Thyroid gland (tissue), 4 donors: ENCODE measurements around the gene RPS6KA4. TPM values are rescaled to one million over a fixed set of nuclear protein-coding genes. Genes with fewer than 3 reads are reported as not detected.

Experiments used
- DNase-seq, 2 donors: peaks; one replicate each; pipeline ENCODE4 v3.0.0-alpha.2; 2019
- H3K27ac ChIP-seq, 3 donors: fragments of 200-600 bp; sonication (generic); 1 replicate in 2 of 3; 2 replicates in 1 of 3; pipeline ENCODE4 v1.5.1; 2016 to 2019; ENCODE audit warnings: mild to moderate bottlenecking in 1 of 3, moderate library complexity in 1 of 3
- H3K27me3 ChIP-seq: fragments of 200-600 bp; sonication (generic); one replicate; pipeline ENCODE4 v1.5.1; 2019
- H3K36me3 ChIP-seq, 2 donors: fragments of 200-600 bp; sonication (generic); one replicate each; pipeline ENCODE4 v1.5.1; 2016 to 2019
- H3K4me1 ChIP-seq, 2 donors: fragments of 200-600 bp; sonication (generic); one replicate each; pipeline ENCODE4 v1.5.1; 2017 to 2019
- H3K4me3 ChIP-seq, 3 donors: fragments of 200-600 bp; sonication (generic); replicated peaks in 1 of 3; 1 replicate in 2 of 3; 2 replicates in 1 of 3; pipeline ENCODE4 v1.5.1; 2016; ENCODE audit warnings: mild to moderate bottlenecking in 1 of 3
- H3K9me3 ChIP-seq: fragments of 200-600 bp; sonication (generic); one replicate; pipeline ENCODE4 v1.5.1; 2017
- POLR2A ChIP-seq, 2 donors: fragments of 450-650 bp; IDR thresholded peaks; one replicate each; pipeline ENCODE4 v1.6.1; 2017; ENCODE audit warnings: antibody characterized with exemption in 2 of 2, mild to moderate bottlenecking in 2 of 2, moderate library complexity in 1 of 2
- WGBS, 2 donors: methylation state at CpG; one replicate each; pipeline ENCODE4 v1.1.5; 2017; 5-methylcytosine and 5-hydroxymethylcytosine counted together
- intact Hi-C: fragments of 100-400 bp; cut with DNase I; formaldehyde crosslinking; loops from one replicate; pipeline ENCODE4 v1.15.1; 2023
- total RNA-seq, 4 donors: library from RNA; depleted of rRNA; stranded (reverse); fragments of >200 nt; gene quantifications; one replicate each; pipeline ENCODE4 v1.2.3, GENCODE V29; 2016
- TF ChIP-seq, protein P1 (sequence below), 6 experiments: fragments of 200-600 bp in 3 of 6; fragments of 450-650 bp in 3 of 6; sonication (generic) in 3 of 6; IDR thresholded peaks; one replicate each; pipeline ENCODE4 v1.5.1; 2016 to 2019; ENCODE audit warnings: antibody characterized with exemption in 6 of 6, mild to moderate bottlenecking in 2 of 6, inconsistent platforms in 1 of 6, moderate library complexity in 1 of 6

RPS6KA4 gene
- total RNA-seq, 4 donors from 2014 or later: 19.2 to 44.9 (median 21.8) TPM

DNA sequence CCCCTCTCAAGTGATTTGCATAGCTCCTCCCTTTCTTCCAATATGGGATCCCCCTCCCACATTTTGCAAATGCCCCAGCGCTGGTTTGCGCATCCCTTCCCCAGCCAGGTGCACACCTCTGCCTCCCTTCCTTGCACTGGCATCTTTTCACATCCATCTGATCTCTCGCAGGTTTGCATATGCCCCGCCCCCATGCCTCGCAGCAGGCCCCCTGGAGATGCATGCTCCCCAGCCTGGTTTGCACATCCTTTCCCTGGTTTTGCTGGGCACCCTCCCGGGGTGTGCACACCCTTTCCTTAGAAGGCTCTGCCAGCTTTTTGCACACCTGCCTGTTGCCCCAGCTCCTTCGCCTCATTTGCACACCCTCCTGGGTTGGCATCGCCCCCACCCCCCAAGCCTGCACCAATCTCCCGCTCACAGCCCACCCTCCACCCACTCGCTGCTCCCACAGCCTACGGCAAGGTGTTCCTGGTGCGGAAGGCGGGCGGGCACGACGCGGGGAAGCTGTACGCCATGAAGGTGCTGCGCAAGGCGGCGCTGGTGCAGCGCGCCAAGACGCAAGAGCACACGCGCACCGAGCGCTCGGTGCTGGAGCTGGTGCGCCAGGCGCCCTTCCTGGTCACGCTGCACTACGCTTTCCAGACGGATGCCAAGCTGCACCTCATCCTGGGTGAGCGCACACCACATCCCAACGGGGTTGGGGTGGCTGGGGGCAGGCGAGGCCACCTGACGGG, 917 bp downstream of the RPS6KA4 start:
- DNase-seq: peak; percentile 23 to 46
- Histone ChIP-seq H3K36me3 (peaks cover 15 to 30% of the 10 kb centered on the region in 2 donors), H3K4me3 (peak overlapping the region in 1 of 3 donors; percentile 87), H3K27me3 (no peaks in the 10 kb centered on the region), H3K4me1 (peaks cover 23 to 28% of the 10 kb centered on the region in 2 donors), H3K27ac (no peak overlapping the region), H3K9me3 (no peaks in the 10 kb centered on the region)
- intact Hi-C loops: no loop called here
- 29 to 39% methylated on average over 21 to 33 of the region's 38 CpGs for WGBS, 2 donors
- TF ChIP-seq, protein P1, sequence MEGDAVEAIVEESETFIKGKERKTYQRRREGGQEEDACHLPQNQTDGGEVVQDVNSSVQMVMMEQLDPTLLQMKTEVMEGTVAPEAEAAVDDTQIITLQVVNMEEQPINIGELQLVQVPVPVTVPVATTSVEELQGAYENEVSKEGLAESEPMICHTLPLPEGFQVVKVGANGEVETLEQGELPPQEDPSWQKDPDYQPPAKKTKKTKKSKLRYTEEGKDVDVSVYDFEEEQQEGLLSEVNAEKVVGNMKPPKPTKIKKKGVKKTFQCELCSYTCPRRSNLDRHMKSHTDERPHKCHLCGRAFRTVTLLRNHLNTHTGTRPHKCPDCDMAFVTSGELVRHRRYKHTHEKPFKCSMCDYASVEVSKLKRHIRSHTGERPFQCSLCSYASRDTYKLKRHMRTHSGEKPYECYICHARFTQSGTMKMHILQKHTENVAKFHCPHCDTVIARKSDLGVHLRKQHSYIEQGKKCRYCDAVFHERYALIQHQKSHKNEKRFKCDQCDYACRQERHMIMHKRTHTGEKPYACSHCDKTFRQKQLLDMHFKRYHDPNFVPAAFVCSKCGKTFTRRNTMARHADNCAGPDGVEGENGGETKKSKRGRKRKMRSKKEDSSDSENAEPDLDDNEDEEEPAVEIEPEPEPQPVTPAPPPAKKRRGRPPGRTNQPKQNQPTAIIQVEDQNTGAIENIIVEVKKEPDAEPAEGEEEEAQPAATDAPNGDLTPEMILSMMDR (IDR thresholded peaks at IDR 0.05): no peak
- no peak for TF ChIP-seq POLR2A (IDR thresholded peaks at IDR 0.05)

DNA sequence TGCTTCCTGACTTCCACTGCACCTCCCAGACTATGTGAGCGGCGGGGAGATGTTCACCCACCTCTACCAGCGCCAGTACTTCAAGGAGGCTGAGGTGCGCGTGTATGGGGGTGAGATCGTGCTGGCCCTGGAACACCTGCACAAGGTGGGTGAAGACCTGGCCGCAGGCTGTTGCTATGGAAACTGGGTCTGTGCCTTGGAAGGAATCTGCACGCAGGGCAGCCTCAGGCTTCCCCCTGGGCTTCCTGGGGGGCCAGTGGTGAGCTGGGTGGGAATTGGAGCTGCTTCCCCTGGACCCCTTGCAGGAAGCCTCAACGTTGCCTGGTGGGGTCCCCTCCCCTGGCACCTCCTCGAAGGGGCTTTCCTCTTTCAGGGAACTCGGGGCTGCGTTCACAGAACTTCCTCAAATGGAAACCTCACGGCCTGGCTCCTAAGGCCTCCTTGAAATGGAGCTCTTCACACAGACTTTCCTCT, 1.5 kb downstream of the RPS6KA4 start:
- H3K27ac ChIP-seq: no peak overlapping the region
- TF ChIP-seq POLR2A (IDR thresholded peaks at IDR 0.05): no peak
- TF ChIP-seq, protein P1 (IDR thresholded peaks at IDR 0.05): no peak
- peaks cover 21 to 33% of the 10 kb centered on the region in 2 donors for H3K36me3 ChIP-seq
- no peaks in the 10 kb centered on the region for H3K27me3 ChIP-seq
- H3K4me3 ChIP-seq: no peak overlapping the region
- 81 to 84% methylated on average over 9 to 12 of the region's 13 CpGs for WGBS, 2 donors
- peaks cover 22 to 23% of the 10 kb centered on the region in 2 donors for H3K4me1 ChIP-seq
- intact Hi-C loops: no loop called here
- no peak for DNase-seq
- H3K9me3 ChIP-seq: no peaks in the 10 kb centered on the region

DNA sequence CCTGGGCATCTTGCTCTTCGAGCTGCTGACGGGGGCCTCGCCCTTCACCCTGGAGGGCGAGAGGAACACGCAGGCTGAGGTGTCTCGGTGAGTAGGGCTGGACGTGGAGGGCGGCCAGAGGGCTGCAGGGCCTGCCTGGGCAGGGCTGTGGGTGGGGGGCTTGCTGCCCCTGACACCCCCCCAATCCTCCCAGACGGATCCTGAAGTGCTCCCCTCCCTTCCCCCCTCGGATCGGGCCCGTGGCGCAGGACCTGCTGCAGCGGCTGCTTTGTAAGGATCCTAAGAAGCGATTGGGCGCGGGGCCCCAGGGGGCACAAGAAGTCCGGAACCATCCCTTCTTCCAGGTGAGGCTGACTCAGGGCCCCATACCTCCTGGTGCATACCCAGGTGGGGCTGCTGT, 2.7 kb downstream of the RPS6KA4 start:
- H3K4me3 ChIP-seq: no peak overlapping the region
- intact Hi-C loops: no loop called here
- peaks cover 21 to 23% of the 10 kb centered on the region in 2 donors for H3K4me1 ChIP-seq
- H3K9me3 ChIP-seq: no peaks in the 10 kb centered on the region
- WGBS, 2 donors: 94 to 97% methylated on average over 11 of the region's 18 CpGs
- no peaks in the 10 kb centered on the region for H3K27me3 ChIP-seq
- H3K27ac ChIP-seq: no peak overlapping the region
- DNase-seq: no peak
- TF ChIP-seq, protein P1 (IDR thresholded peaks at IDR 0.05): no peak
- TF ChIP-seq POLR2A (IDR thresholded peaks at IDR 0.05): no peak
- peaks cover 27 to 45% of the 10 kb centered on the region in 2 donors for H3K36me3 ChIP-seq

DNA sequence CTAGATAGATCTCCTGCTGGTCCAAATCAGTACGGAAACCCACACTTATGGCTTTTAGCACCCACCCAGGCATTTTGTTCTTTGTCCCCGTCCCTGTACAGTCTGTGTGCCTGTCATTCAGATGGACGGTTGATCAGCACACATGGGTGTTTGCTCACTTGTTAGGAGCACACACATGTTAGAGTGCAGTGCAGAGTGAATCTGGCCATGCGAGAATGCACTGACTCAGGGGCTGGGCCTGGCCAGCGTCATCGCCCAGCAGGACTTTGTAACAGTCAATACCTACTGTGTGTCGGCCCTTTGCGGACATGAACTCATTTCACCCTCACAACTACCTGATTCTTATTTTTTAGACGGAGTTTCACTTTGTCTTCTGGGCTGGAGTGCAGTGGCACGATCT, 3.4 kb downstream of the RPS6KA4 start:
- TF ChIP-seq, protein P1 (IDR thresholded peaks at IDR 0.05): no peak
- TF ChIP-seq POLR2A (IDR thresholded peaks at IDR 0.05): no peak
- no peaks in the 10 kb centered on the region for H3K9me3 ChIP-seq
- H3K4me1 ChIP-seq: peaks cover 21 to 23% of the 10 kb centered on the region in 2 donors
- intact Hi-C loops: no loop called here
- DNase-seq: no peak
- H3K4me3 ChIP-seq: no peak overlapping the region
- H3K27ac ChIP-seq: no peak overlapping the region
- H3K27me3 ChIP-seq: no peaks in the 10 kb centered on the region
- peaks cover 30 to 51% of the 10 kb centered on the region in 2 donors for H3K36me3 ChIP-seq
- WGBS, 2 donors: 93 to 96% methylated on average over 10 of the region's 10 CpGs

DNA sequence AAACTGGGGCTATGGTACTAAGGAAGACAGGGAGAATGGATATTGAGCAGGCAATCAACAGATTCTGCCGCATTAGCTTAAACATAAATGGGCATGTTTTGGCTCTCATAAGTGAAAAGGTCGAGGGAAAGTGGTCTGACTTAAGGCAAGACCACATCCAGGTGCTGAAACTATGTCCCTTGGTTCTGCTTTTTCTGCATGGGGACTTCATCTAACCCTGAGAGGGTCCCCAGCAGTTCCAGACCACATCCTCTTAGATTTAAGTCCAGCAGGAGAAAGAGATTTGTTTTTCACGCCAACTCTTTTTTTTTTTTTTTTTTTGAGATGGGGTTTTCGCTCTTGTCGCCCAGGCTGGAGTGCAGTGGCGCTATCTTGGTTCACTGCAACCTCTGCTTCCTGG, 5.5 kb downstream of the RPS6KA4 start:
- H3K9me3 ChIP-seq: no peaks in the 10 kb centered on the region
- intact Hi-C loops: no loop called here
- no peak overlapping the region for H3K27ac ChIP-seq
- no peak overlapping the region for H3K4me3 ChIP-seq
- 93 to 94% methylated on average over 6 of the region's 6 CpGs for WGBS, 2 donors
- no peak for DNase-seq
- H3K4me1 ChIP-seq: peaks cover 8 to 10% of the 10 kb centered on the region in 2 donors
- H3K27me3 ChIP-seq: no peaks in the 10 kb centered on the region
- peaks cover 39 to 66% of the 10 kb centered on the region in 2 donors for H3K36me3 ChIP-seq
- no peak for TF ChIP-seq POLR2A (IDR thresholded peaks at IDR 0.05)
- TF ChIP-seq, protein P1 (IDR thresholded peaks at IDR 0.05): no peak
